Erythroblast (primary cell): ENCODE measurements around the gene ERCC2.

ENCODE experiments used
- GATA1 ChIP-seq: IDR thresholded peaks from 2 replicates; pipeline ENCODE4 v1.6.1; 2011; ENCODE audit warnings: low read depth, mild to moderate bottlenecking, control low read depth, low read length, moderate library complexity
- POLR2A ChIP-seq: IDR thresholded peaks from 2 replicates; pipeline ENCODE4 v1.6.1; 2011; ENCODE audit warnings: mild to moderate bottlenecking, low read length

GRCh38 chr19:45303269-45304060 lies 66.9 kb downstream of the ERCC2 start:
- no peak for TF ChIP-seq POLR2A
- TF ChIP-seq GATA1 = no peak
